ENCODE results near the gene TTC9. TPM values are rescaled to one million over a fixed set of nuclear protein-coding genes. Genes with fewer than 3 reads are reported as not detected.

Gene TTC9
- under 0.01 TPM in 2 replicates for total RNA-seq

DNA sequence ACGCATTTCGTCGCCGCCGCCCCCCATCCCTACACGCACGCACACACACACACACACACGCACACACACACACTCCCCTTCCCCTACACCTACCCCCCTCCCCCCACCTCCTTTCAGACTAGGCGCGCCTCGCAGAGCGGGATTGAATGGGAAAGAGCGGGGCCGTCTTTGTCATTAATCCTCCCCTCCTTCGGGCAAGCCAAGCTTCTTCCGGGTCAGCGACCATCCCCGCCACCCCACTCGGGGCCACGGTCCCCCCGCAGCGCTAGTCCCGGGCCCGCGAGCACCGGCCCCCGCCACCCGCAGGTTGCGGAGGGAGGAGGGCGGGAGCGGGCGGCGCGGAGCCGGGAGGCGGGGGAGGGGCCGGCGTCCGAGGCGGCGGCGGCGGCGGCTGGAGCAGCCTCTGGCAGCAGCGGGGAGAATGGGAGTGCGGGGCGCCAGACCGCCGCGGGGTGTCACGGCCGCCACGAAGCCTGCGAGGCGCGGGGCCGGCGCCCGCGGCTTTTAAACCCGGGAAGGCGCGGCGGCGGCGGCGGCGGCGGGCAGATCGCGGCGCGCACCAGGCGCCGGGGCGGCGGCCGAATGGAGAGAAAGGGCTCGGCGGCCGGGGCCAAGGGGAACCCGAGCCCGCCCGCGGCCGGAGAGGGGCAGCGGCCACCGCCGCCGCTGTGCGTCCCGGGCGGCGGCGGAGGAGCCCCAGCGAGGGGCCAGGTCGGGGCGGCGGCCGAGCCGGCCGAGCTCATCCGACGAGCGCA is at the start of gene TTC9:
Gene TTC9 (plus strand): TSS at position 369 of the 755 bp plus-strand sequence. CDS start 214 bp downstream, at position 583.

DNA sequence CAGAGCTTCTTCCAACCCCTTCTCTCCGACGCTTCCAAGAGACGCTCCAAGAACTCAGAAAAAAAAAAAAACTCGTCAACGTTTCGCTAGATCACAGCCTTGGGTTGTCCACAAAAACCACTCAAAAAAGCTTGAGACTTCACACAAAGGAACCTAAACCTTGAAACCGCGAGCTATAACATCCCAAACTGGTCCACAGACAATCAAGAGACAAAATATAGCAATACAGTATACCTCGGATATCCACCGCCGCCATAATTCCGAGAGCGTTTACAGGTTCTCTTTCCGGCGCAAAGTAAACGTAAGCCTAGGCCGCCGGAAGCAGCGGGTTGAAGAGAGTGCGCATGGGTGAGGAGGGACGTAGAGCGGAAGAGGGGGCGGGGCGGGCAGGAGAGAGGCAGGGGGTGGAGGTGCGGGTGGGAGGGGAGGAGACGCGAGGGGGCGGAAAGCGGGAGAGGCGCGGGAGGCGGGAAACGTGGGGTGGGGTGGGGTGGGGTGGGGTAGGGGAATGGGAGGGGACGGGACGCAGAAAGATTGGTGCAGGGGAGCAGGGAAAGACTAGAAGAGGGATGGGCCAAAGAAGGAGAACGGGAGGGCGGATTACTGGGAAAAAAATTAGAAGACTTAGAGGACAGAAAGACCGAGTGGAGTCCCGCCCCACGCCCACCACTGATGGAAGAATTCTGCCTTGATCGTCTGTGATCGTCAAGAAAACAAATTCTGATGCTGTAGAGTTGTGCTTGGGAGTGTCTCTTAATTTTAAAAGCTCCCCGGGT is 41.1 kb upstream of the TTC9 start, which contains the start of gene MED6:
Gene MED6 (minus strand): TSS at position 274 of the 776 bp plus-strand sequence. CDS start 18 bp downstream, at position 256.

Other genes starting within 250 kb of the TTC9 start
- gene SYNJ2BP, start 224.8 kb upstream of the TTC9 start, total RNA-seq, result 13.0 and 22.2 TPM in 2 replicates
- gene ADAM21, start 189.7 kb upstream of the TTC9 start, total RNA-seq, result 1.5 and 2.0 TPM in 2 replicates
- 0.38 and 2.3 TPM in 2 replicates for gene ADAM20, start 106.9 kb upstream of the TTC9 start, total RNA-seq
- gene MED6, start 41.3 kb upstream of the TTC9 start, total RNA-seq, result 30.3 and 37.8 TPM in 2 replicates
- under 0.01 and 0.38 TPM in 2 replicates for gene MAP3K9, start 167.6 kb downstream of the TTC9 start, total RNA-seq

Measured in regular cardiac myocyte (primary cell).